ENCODE data around the gene CAMK2D. TPM values are rescaled to one million over a fixed set of nuclear protein-coding genes. Genes with fewer than 3 reads are reported as not detected.

CAMK2D gene
- total RNA-seq, 1 experiment from 2014 or later = 35.8 TPM

GRCh38 chr4:113634081-113634969 is 127.2 kb downstream of the CAMK2D start:
- no peak overlapping the region for H3K27ac ChIP-seq (ENCODE audit: low read depth, low read length, poor library complexity, severe bottlenecking)
- intact Hi-C loops (cut with micrococcal nuclease; ENCODE audit: unreplicated experiment) = no loop called here

GRCh38 chr4:113633467-113633866 is 128.1 kb downstream of the CAMK2D start:
- BruUV-seq (replicated peaks) = no TSS peak
- ChIA-PET POLR2A (ENCODE audit: low non-redundant PET) (no interaction called here), CTCF (no interaction called here)

More at GRCh38 chr4:113634081-113634969, 127.2 kb downstream of the CAMK2D start:
- Histone ChIP-seq H3K4me1 (ENCODE audit: insufficient read depth, low read length, poor library complexity, severe bottlenecking) (peaks cover 4% of the 10 kb centered on the region), H3K4me3 (ENCODE audit: low read depth, low read length, poor library complexity, severe bottlenecking) (no peak overlapping the region), H3K36me3 (ENCODE audit: insufficient read depth, low read length, poor library complexity, severe bottlenecking) (no peaks in the 10 kb centered on the region), H3K27me3 (replicated peaks; ENCODE audit: insufficient read depth, low read depth, low read length, poor library complexity) (no peaks in the 10 kb centered on the region), H3K9me3 (ENCODE audit: low read depth, low read length, poor library complexity, severe bottlenecking) (no peaks in the 10 kb centered on the region)
- BruUV-seq (replicated peaks) = no TSS peak
- DNase-seq (ENCODE audit: low spot score) = no peak
- no peak for TF ChIP-seq CTCF (conservative IDR thresholded peaks at IDR 0.05; ENCODE audit: low read depth, low read length)
- no peak for TF ChIP-seq EZH2 (IDR thresholded peaks at IDR 0.05; ENCODE audit: borderline replicate concordance, low read depth, low read length, poor library complexity, severe bottlenecking)
- CTCF ChIA-PET = no interaction called here
- POLR2A ChIA-PET (ENCODE audit: low non-redundant PET) = no interaction called here

GRCh38 chr4:113628711-113629110 is 132.8 kb downstream of the CAMK2D start:
- no peaks in the 10 kb centered on the region for H3K36me3 ChIP-seq (ENCODE audit: insufficient read depth, low read length, poor library complexity, severe bottlenecking)
- ChIA-PET CTCF (no interaction called here), POLR2A (ENCODE audit: low non-redundant PET) (no interaction called here)
- H3K27ac ChIP-seq (ENCODE audit: low read depth, low read length, poor library complexity, severe bottlenecking) = no peak overlapping the region
- H3K9me3 ChIP-seq (ENCODE audit: low read depth, low read length, poor library complexity, severe bottlenecking) = no peaks in the 10 kb centered on the region
- peaks cover 5% of the 10 kb centered on the region for H3K4me1 ChIP-seq (ENCODE audit: insufficient read depth, low read length, poor library complexity, severe bottlenecking)
- H3K4me3 ChIP-seq (ENCODE audit: low read depth, low read length, poor library complexity, severe bottlenecking) = no peak overlapping the region
- intact Hi-C loops (cut with micrococcal nuclease; ENCODE audit: unreplicated experiment) = no loop called here
- no TSS peak for BruUV-seq (replicated peaks)
- DNase-seq (ENCODE audit: low spot score) = no peak
- TF ChIP-seq CTCF (conservative IDR thresholded peaks at IDR 0.05; ENCODE audit: low read depth, low read length) (no peak), EZH2 (IDR thresholded peaks at IDR 0.05; ENCODE audit: borderline replicate concordance, low read depth, low read length, poor library complexity, severe bottlenecking) (no peak)
- no peaks in the 10 kb centered on the region for H3K27me3 ChIP-seq (replicated peaks; ENCODE audit: insufficient read depth, low read depth, low read length, poor library complexity)

More at GRCh38 chr4:113633467-113633866, 128.1 kb downstream of the CAMK2D start:
- H3K4me3 ChIP-seq (ENCODE audit: low read depth, low read length, poor library complexity, severe bottlenecking) = no peak overlapping the region
- intact Hi-C loops (cut with micrococcal nuclease; ENCODE audit: unreplicated experiment) = no loop called here
- no peak overlapping the region for H3K27ac ChIP-seq (ENCODE audit: low read depth, low read length, poor library complexity, severe bottlenecking)
- TF ChIP-seq CTCF (conservative IDR thresholded peaks at IDR 0.05; ENCODE audit: low read depth, low read length) (no peak), EZH2 (IDR thresholded peaks at IDR 0.05; ENCODE audit: borderline replicate concordance, low read depth, low read length, poor library complexity, severe bottlenecking) (no peak)
- H3K27me3 ChIP-seq (replicated peaks; ENCODE audit: insufficient read depth, low read depth, low read length, poor library complexity) = no peaks in the 10 kb centered on the region
- H3K4me1 ChIP-seq (ENCODE audit: insufficient read depth, low read length, poor library complexity, severe bottlenecking) = peaks cover 5% of the 10 kb centered on the region
- no peaks in the 10 kb centered on the region for H3K9me3 ChIP-seq (ENCODE audit: low read depth, low read length, poor library complexity, severe bottlenecking)
- no peak for DNase-seq (ENCODE audit: low spot score)
- no peaks in the 10 kb centered on the region for H3K36me3 ChIP-seq (ENCODE audit: insufficient read depth, low read length, poor library complexity, severe bottlenecking)
